HepG2 (cell line): ENCODE measurements around the gene TUBB4B. TPM values are rescaled to one million over a fixed set of nuclear protein-coding genes. Genes with fewer than 3 reads are reported as not detected.

Source experiments
- ARID2 ChIP-seq: sonication (generic); formaldehyde crosslinking; IDR thresholded peaks from 2 replicates; pipeline ENCODE4 v1.8.1; 2022; ENCODE audit warnings: mild to moderate bottlenecking, missing genetic modification reagents, borderline replicate concordance
- CEBPB ChIP-seq: IDR thresholded peaks from 2 replicates; pipeline ENCODE4 v1.6.1; 2011; ENCODE audit warnings: low read depth, low read length, improper control_type of control experiment, borderline replicate concordance
- DMAP1 ChIP-seq: IDR thresholded peaks from 2 replicates; pipeline ENCODE4 v1.6.1; 2016
- EHMT2 ChIP-seq: fragments of 200-600 bp; sonication (generic); IDR thresholded peaks from 2 replicates; pipeline ENCODE4 v1.7.0; 2017; ENCODE audit warnings: antibody characterized with exemption, low read depth, low read length, borderline replicate concordance
- ESRRA ChIP-seq: sonication (generic); formaldehyde crosslinking; IDR thresholded peaks from 2 replicates; pipeline ENCODE4 v1.5.1; 2020; ENCODE audit warnings: mild to moderate bottlenecking, low read depth, missing genetic modification reagents
- GLMP ChIP-seq: sonication (generic); formaldehyde crosslinking; IDR thresholded peaks from 2 replicates; pipeline ENCODE4 v1.9.0; 2021; ENCODE audit warnings: missing genetic modification reagents, mild to moderate bottlenecking, borderline replicate concordance
- HDAC1 ChIP-seq: sonication (generic); formaldehyde crosslinking; IDR thresholded peaks from 2 replicates; pipeline ENCODE4 v1.5.1; 2020; ENCODE audit warnings: mild to moderate bottlenecking, missing genetic modification reagents
- HNRNPLL ChIP-seq: fragments of 200-400 bp; formaldehyde crosslinking; IDR thresholded peaks from 2 replicates; pipeline ENCODE4 v1.6.1; 2017; ENCODE audit warnings: mild to moderate bottlenecking, low read depth, low read length; ENCODE audit not compliant: poor library complexity, severe bottlenecking
- HOMEZ ChIP-seq: IDR thresholded peaks from 2 replicates; pipeline ENCODE4 v1.6.1; 2016; ENCODE audit warnings: low read depth
- KDM5B ChIP-seq: sonication (generic); formaldehyde crosslinking; IDR thresholded peaks from 2 replicates; pipeline ENCODE4 v1.4.0; 2020; ENCODE audit warnings: missing genetic modification reagents, mild to moderate bottlenecking, borderline replicate concordance
- KLF13 ChIP-seq: sonication (generic); formaldehyde crosslinking; IDR thresholded peaks from 2 replicates; pipeline ENCODE4 v1.4.0; 2020; ENCODE audit warnings: mild to moderate bottlenecking, missing genetic modification reagents
- KLF6 ChIP-seq: IDR thresholded peaks from 2 replicates; pipeline ENCODE4 v1.8.0; 2016; ENCODE audit warnings: missing biosample characterization, missing genetic modification reagents
- MYNN ChIP-seq: sonication (generic); formaldehyde crosslinking; IDR thresholded peaks from 2 replicates; pipeline ENCODE4 v1.4.0; 2020; ENCODE audit warnings: mild to moderate bottlenecking, low read depth, missing genetic modification reagents
- RFX3 ChIP-seq: IDR thresholded peaks from 2 replicates; pipeline ENCODE4 v1.6.1; 2016; ENCODE audit warnings: missing biosample characterization, missing genetic modification reagents
- RXRA ChIP-seq: sonication (generic); formaldehyde crosslinking; IDR thresholded peaks from 2 replicates; pipeline ENCODE4 v1.5.1; 2020; ENCODE audit warnings: missing genetic modification reagents
- RXRB ChIP-seq: IDR thresholded peaks from 2 replicates; pipeline ENCODE4 v1.6.1; 2016; ENCODE audit warnings: borderline replicate concordance, missing genetic modification reagents, missing compliant biosample characterization
- SUZ12 ChIP-seq: fragments of 150-350 bp; IDR thresholded peaks from 2 replicates; pipeline ENCODE4 v1.6.1; 2014; ENCODE audit warnings: low read depth, low read length
- SYNCRIP ChIP-seq: fragments of 200-400 bp; formaldehyde crosslinking; IDR thresholded peaks from 2 replicates; pipeline ENCODE4 v1.6.1; 2018; ENCODE audit warnings: mild to moderate bottlenecking, low read depth, low read length; ENCODE audit not compliant: insufficient read depth
- TFAP4 ChIP-seq: sonication (generic); IDR thresholded peaks from 2 replicates; pipeline ENCODE4 v1.6.1; 2016; ENCODE audit warnings: low read depth, borderline replicate concordance
- ZBTB34 ChIP-seq: sonication (generic); formaldehyde crosslinking; IDR thresholded peaks from 2 replicates; pipeline ENCODE4 v1.8.0; 2022; ENCODE audit warnings: mild to moderate bottlenecking, missing genetic modification reagents
- ZNF282 ChIP-seq: fragments of 450-650 bp; IDR thresholded peaks from 2 replicates; pipeline ENCODE4 v1.6.1; 2018; ENCODE audit not compliant: partially characterized antibody
- ZNF317 ChIP-seq: sonication (generic); formaldehyde crosslinking; IDR thresholded peaks from 2 replicates; pipeline ENCODE4 v1.5.0; 2020; ENCODE audit warnings: mild to moderate bottlenecking, missing genetic modification reagents
- ZNF331 ChIP-seq: sonication (generic); formaldehyde crosslinking; IDR thresholded peaks from 2 replicates; pipeline ENCODE4 v1.4.0; 2020; ENCODE audit warnings: missing genetic modification reagents
- ZNF678 ChIP-seq: sonication (generic); formaldehyde crosslinking; IDR thresholded peaks from 2 replicates; pipeline ENCODE4 v1.4.0; 2020; ENCODE audit warnings: mild to moderate bottlenecking, missing genetic modification reagents
- ZNF761 ChIP-seq: sonication (generic); formaldehyde crosslinking; conservative IDR thresholded peaks from 2 replicates; pipeline ENCODE4 v1.4.0; 2020; ENCODE audit warnings: mild to moderate bottlenecking, missing genetic modification reagents
- ZNF775 ChIP-seq: sonication (generic); formaldehyde crosslinking; IDR thresholded peaks from 2 replicates; pipeline ENCODE4 v1.4.0; 2020; ENCODE audit warnings: missing genetic modification reagents, mild to moderate bottlenecking, moderate library complexity, borderline replicate concordance
- ZNF879 ChIP-seq: sonication (generic); formaldehyde crosslinking; IDR thresholded peaks from 2 replicates; pipeline ENCODE4 v1.8.1; 2023; ENCODE audit warnings: missing genetic modification reagents
- polyA plus RNA-seq, 8 experiments: library from polyadenylated mRNA; depleted of rRNA in 3 of 8; stranded (reverse) in 7 of 8; unstranded in 1 of 8; fragments of >200 nt; fragmentation: Illumina TruSeq in 4 of 8; extraction: Trizol in 4 of 8; gene quantifications; 2 replicates each; pipeline versions ENCODE4 v1.2.1 to v1.2.3, GENCODE V29; 2011 to 2016; ENCODE audit warnings: low read depth in 4 of 8, missing spikeins in 1 of 8, mixed read lengths in 1 of 8; ENCODE audit not compliant: insufficient read depth in 1 of 8
- total RNA-seq, 5 experiments: library from RNA; depleted of rRNA; stranded (reverse); fragments of >200 nt; fragmentation: Illumina TruSeq; extraction: Trizol; gene quantifications; 2 replicates each; pipeline ENCODE4 v1.2.3, GENCODE V29; 2016; ENCODE audit warnings: low read depth in 1 of 5

TUBB4B gene
- total and polyA plus RNA-seq, 2 of the 13 experiments (the other 11 are each of a cell fraction or from before 2014, with no cell fraction given), result 182 to 412 TPM

- peak; percentile 31; the same call in 1 of the 2 replicates for TF ChIP-seq RXRA
- no peak for TF ChIP-seq SUZ12
- TF ChIP-seq EHMT2, result no peak
- TF ChIP-seq MYNN, result no peak
- TF ChIP-seq KLF6, result no peak
- TF ChIP-seq RFX3 (CRISPR knock-in tag), result no peak
- no peak for TF ChIP-seq ZNF761
- no peak for TF ChIP-seq HOMEZ (CRISPR knock-in tag)
- TF ChIP-seq ZNF282, result no peak
- TF ChIP-seq ZBTB34 (CRISPR knock-in tag), result no peak
- no peak for TF ChIP-seq ZNF678 (CRISPR knock-in tag)
- TF ChIP-seq ZNF879 (CRISPR knock-in tag), result no peak
- no peak for TF ChIP-seq DMAP1
- no peak for TF ChIP-seq ARID2 (CRISPR knock-in tag)
- peak; percentile 72 for TF ChIP-seq HDAC1 (CRISPR knock-in tag)
- TF ChIP-seq CEBPB, result no peak
- no peak for TF ChIP-seq SYNCRIP
- no peak for TF ChIP-seq KDM5B
- TF ChIP-seq TFAP4, result 0 out of 2 replicates have a peak, but pooled peaks have one; percentile 27
- no peak for TF ChIP-seq ZNF775 (CRISPR knock-in tag)
- no peak for TF ChIP-seq HNRNPLL
- TF ChIP-seq GLMP (CRISPR knock-in tag), result no peak
- TF ChIP-seq ESRRA (CRISPR knock-in tag), result no peak
- no peak for TF ChIP-seq KLF13 (CRISPR knock-in tag)
- 0 out of 2 replicates have a peak, but pooled peaks have one; percentile 30 for TF ChIP-seq ZNF317 (CRISPR knock-in tag)
- no peak for TF ChIP-seq RXRB (CRISPR knock-in tag)
- no peak for TF ChIP-seq ZNF331 (CRISPR knock-in tag)
Measured at GRCh38 chr9:137250329-137251193, 9.5 kb downstream of the TUBB4B start (continued).
